ENCODE results near the gene ZBTB32.
"Not testable (repeated sequence)": the region's sequence is repeated elsewhere in the genome, so short reads cannot be mapped to it uniquely, and the experiment has no call there.

ZBTB32 gene, protein sequence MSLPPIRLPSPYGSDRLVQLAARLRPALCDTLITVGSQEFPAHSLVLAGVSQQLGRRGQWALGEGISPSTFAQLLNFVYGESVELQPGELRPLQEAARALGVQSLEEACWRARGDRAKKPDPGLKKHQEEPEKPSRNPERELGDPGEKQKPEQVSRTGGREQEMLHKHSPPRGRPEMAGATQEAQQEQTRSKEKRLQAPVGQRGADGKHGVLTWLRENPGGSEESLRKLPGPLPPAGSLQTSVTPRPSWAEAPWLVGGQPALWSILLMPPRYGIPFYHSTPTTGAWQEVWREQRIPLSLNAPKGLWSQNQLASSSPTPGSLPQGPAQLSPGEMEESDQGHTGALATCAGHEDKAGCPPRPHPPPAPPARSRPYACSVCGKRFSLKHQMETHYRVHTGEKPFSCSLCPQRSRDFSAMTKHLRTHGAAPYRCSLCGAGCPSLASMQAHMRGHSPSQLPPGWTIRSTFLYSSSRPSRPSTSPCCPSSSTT
- total RNA-seq, result 0.18 to 55.4 reads per million in 2 experiments

DNA sequence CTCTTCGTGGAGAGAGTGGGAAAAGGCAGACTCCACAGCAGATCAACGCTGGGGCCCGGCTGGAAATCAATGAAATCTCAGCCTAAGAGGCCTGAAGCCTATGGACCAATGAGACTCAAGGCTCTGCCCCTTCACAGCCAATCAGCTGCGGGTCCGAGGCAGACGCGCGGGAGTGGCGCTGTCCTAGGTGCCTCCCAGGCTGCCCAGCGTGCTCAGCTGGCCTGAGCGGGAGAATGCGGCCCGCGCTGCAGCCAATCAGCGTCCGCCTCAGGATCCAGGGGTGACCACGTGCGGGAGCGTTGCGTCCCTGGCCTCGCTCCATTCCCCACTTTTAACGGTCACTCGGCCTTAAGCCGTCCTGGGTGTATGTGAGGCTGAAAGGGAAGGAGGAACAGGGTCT, at the start of gene ZBTB32:
Gene ZBTB32 (plus strand): TSS at position 341 of the 400 bp plus-strand sequence. CDS start 10,069 bp downstream, outside the sequence.
- DNase-seq (ENCODE audit: low read depth), result no peak

DNA sequence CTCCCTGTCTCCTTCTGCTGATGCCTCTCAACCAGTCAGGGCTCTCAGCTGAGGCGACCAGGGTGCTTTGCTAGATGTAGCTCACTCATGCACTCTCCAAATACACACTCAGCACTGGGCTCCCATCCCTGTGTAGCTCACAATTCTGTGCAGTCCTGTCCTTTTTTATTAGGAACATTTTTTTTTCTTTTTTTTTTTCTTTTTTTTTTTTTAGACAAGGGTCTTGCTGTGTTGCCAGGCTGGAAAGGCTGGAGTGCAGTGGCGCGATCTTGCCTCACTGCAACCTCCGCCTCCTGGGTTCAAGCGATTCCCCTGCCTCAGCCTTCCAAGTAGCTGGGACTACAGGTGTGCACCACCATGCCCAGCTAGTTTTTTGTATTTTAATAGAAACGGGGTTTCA, 49.5 kb upstream of the ZBTB32 start:
- DNase-seq (ENCODE audit: low read depth), result not testable (repeated sequence)

DNA sequence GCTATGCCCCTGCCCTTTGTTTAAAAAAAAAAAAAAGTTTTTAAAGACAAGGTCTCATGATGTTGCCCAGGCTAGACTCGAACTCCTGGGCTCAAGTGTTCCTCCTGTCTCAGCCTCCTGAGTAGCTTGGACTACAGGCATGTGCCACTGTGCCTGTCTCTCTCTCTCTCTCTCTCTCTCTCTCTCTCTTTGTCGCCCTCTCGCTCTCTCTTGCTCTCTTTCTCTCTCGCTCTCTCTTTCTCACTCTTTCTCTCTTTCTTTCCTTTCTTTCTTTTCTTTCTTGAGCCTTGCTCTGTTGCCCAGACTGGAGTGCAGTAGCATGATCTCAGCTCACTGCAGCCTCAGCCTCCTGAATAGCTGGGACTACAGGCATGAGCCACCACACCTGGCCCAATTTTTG, 48.8 kb upstream of the ZBTB32 start:
- no peak for DNase-seq (ENCODE audit: low read depth)

DNA sequence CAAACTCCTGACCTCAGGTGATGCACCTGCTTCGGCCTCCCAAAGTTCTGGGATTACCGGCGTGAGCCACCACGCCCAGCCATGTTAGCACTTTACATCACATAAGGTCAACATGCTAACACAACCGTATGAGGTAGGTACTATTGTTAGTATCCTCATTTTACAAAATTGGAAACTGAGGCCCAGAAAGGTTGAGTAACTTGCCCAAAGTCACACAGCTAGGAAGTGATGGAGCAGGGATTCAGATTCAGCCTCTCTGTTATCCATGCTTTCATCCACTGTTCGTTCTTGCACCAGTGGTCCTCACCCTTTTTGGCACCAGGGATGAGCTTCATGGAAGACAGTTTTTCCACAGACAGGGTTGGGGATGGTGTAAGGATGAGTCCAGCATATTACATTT, 47.7 kb upstream of the ZBTB32 start:
- DNase-seq (ENCODE audit: low read depth), result no peak

DNA sequence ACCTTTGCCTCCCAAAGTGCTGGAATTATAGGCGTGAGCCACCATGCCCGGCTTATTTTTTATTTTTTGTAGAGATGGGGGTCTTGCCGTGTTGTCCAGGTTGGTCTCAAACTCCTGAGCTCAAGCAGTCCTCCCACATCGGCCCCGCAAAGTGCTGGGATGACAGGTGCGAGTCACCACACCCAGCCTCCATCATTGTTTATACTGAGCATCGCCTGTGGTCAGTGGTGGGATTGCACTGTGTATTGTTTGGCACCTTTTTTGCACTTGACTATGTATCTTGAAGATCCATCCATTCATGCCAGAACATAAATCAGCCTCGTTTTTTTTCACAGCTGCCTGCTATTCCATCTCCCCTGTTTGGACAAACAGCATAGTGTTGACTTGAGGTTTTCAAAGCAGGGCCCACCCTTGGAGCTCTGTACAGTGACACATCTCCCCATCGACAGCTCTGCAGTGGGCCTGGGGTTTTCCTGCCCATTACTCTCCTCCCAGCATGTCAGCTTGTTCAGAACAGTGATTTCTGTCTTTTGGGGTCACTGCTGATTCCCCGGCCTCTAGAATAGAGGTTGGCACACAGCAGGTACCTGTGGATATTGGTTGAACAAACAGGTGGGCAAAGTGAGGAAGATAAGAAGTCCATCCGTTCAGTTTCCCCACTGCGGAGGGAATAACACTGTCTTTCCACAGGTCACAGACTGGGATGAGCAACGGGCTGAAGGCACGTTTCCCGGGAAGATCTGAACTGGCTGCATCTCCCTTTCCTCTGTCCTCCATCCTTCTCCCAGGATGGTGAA, 46.3 kb upstream of the ZBTB32 start:
- no peak for DNase-seq (ENCODE audit: low read depth)

DNA sequence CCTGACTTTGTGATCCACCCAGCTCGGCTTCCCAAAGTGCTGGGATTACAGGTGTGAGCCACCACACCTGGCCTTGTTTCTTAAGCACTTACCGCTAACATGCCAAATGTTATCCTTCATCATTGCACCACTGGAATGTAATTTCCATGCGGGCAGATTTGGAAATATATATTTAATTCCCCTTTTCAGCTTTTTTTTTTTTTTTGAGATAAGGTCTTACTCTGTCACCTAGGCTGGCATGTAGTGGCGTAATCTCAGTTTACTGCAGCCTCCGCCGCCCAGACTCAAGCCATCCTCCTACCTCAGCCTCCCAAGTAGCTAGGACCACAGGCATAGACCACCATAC, 42.4 kb upstream of the ZBTB32 start:
- DNase-seq (ENCODE audit: low read depth), result no peak

DNA sequence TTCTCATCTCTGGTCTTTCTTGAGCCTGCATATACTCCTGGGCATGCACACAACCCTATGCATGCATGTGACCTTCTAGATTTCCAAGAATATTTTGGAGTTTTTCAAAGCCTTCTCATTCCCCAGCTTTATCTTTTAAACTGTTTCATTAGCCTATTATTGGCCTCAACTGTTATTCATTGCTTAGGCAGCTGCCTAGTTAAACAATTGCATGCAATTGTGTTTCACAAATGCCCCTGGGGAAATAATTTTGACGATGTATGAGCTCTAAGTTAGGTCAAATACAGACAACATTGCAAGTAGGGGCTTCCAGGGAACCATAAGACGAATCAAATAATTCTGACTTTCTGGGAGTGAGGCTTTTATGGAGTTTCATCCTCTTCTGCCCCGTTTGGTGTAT, 40.4 kb upstream of the ZBTB32 start:
- no peak for DNase-seq (ENCODE audit: low read depth)

DNA sequence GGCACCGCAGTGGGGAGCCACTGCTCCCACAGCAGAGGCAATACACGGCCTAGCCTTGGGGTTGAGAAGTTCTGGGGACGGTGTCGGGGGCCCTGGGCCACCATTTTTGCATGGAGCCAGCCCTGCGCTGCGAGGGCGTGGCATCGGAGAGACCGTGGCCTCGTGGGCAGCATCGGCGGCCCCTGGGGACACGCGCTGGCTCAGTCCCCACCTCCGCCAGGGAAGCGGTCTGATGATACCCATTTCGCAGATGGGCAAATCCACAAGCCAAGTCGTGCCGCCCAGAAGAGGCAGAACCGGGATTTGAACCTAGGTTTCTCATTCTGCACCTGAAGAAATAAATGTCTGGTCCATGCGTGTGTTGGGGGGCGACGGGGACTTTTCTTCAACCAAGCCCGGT, 39.2 kb upstream of the ZBTB32 start:
- DNase-seq (ENCODE audit: low read depth), result no peak

DNA sequence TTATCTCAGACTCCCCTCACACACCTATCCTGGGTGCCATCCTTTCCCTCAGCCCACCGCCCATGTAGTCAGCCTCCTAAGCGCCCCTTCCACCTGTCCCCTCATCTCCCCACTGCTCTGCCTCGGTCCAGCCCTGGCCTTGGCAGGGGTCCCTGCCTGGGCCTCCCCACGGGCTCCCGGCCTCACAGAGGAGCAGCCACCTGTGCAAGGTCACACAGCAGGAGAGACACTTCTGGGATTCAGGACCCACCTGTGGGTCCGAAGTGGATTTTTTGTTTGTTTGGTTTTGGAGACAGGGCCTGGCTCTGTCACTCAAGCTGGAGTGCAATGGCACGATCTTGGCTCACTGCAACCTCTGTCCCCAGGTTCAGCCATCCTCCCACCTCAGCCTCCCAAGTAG, 38.8 kb upstream of the ZBTB32 start:
- DNase-seq (ENCODE audit: low read depth), result no peak

DNA sequence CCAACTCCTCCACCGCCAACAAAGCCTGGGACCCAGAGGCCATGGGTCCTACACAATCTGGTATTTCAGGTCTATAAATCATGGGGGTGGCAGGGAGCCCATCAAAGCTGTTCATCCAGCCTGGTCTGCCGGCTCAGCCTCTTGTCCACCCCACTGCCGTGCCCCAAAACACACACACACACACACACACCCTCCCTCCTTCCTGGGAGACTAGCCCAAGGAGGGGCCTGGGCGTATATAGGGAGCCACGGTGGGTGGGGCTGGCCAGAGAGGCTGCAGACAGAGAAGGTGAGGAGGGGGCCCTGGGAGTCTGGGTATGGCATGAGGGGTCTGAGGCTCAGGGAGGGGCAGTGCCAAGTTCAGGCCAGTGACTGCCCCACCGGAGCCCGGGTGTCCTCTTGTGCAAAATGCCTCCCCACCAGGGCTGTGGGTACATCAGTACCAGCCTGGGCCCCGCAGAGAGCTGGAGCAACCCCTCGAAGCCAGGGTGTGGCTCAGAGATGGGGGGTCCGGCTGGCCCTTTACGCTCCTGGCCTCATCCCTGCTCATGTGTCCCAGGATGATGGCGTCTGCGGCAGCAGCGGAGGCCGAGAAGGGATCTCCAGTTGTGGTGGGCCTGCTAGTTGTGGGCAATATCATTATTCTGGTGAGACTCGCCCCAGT, 38.0 kb upstream of the ZBTB32 start, which contains the start of gene UPK1A:
Gene UPK1A (plus strand): TSS at position 267 of the 663 bp plus-strand sequence. CDS start 296 bp downstream, at position 563.
- DNase-seq (ENCODE audit: low read depth), result no peak

DNA sequence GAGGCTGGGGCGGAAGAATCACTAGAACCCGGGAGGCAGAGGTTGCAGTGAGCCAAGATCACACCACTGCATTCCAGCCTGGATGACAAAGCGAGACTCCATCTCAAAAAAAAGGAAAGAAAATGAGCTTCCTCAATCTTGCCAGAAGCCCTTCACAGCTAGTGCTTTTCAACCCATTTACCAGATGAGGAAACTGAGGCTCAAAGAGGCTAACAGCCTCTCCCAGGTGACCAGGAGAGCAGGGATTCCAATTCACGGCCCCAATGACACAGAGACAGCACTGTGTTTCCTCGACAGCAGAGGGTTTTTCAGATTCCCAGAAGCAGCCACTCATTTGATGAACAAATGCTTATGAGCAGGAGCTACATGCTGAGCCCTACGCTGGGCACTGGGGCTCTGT, 34.8 kb upstream of the ZBTB32 start:
- no peak for DNase-seq (ENCODE audit: low read depth)

DNA sequence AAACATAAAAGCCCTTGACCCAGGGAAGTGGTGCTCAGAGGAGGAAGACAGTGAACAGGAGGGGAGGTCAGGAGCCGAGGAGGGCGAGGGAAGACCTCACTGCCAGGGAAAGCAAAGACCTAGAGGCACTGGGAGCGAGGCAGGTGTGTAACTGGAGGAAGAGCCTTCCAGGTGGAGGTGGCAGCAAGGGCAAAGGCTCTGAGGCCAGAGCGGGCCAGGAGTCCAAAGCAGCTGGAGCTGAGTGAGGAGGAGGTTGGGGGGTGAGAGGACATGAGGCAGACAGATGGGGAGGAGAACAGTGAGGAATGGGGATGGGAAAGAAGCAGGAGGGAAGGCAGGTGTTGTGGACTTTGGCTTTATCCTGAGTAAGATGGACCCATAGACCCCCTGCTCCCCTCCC, 34.4 kb upstream of the ZBTB32 start:
- no peak for DNase-seq (ENCODE audit: low read depth)

DNA sequence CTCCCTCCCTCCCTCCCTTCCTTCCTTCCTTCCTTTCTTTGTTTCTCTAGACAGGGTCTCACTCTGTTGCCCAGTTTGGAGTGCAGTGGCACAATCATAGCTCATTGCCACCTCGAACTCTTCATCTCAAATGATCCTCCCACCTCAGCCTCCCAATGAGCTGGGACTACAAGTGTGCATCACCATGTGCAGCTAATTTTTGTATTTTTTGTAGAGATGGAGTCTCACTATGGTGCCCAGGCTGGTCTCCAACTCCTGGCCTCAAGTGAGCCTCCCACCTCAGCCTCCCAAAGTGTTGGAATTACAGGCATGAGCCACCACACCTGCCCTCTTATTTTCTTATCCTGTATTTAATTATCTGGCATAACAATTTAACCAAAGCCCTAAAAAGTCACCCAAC, 33.7 kb upstream of the ZBTB32 start:
- no peak for DNase-seq (ENCODE audit: low read depth)

DNA sequence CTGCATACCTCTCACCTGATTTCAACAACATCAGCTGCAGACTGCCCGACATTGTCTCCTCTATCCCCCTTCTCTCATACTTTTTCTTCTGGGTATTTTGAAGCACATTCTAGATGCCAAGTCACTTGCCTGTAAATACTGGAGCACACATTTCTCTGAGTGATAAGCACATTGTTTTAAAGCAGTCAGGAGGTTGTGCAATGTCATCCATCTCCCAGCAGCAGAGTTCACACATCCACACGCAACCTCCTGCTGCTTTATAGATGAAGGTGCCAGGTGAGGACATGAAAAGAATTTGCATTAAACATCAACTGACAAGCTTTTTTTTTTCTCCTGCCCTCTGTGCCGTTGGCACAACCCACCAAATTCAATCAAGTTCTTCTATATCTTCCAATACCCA, 32.5 kb upstream of the ZBTB32 start:
- DNase-seq (ENCODE audit: low read depth), result no peak

DNA sequence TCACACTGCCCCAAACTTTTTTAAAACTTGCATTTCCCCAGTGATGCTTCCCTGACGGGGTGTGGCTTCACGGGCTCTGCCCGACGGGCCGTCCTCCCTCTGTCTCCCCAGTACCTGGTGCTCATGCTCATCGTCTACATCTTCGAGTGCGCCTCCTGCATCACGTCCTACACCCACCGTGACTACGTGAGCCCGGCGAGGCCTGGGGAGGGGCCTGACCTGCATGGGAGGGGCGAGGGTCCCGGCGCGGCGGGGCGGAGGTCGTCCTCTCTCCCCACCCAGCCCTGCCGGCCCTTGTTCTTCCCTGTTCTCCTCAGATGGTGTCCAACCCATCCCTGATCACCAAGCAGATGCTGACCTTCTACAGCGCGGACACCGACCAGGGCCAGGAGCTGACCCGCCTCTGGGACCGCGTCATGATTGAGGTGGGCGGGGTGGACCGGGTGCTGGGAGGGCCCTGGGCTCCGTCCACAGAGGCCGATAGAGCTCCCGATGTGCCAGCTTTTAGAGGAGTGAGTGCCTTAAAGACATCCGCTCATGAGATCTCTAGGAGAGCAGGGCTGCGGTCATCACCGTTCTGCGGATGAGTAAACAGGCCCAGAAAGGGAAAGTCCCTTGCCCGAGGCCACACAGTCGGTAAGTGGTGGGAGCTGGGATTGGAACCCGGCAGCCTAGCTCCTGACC, 31.1 kb upstream of the ZBTB32 start:
- no peak for DNase-seq (ENCODE audit: low read depth)

DNA sequence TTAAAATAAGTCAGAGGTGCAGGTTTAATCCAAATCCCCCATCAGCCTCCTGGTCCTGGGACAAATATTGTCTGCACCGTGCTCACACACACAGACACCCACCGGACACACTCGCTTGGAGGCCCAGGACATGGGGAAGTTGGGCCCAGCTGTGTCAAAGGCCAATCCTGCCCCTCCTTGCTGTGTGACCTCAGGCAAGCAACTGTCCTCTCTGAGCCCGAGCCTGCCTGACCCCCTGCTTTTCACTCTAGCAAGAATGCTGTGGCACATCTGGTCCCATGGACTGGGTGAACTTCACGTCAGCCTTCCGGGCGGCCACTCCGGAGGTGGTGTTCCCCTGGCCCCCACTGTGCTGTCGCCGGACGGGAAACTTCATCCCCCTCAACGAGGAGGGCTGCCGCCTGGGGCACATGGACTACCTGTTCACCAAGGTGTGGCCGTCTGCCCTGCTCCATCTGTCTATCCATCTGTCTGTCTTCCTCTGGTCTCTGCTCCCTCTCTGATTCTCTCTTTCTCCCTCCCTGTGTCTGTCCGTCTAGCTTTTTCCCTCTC, 28.7 kb upstream of the ZBTB32 start:
- no peak for DNase-seq (ENCODE audit: low read depth)

DNA sequence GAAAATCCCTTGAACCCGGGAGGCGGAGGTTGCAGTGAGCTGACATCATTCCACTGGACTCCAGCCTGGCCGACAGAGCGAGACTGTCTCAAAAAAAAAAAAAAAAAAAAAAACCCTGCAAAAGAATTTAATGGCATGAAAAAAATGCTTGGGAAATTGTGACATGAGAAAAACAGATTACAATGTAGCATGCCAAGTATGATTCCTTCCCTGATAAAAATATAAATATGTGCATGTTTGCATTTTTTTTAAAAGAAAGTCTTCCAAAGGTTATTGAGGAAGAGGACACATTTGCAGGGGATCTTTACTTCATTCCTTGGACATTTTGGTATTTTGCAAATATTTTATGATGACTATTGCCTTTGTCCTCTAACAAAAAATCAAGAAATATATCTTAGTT, 14.5 kb upstream of the ZBTB32 start:
- DNase-seq (ENCODE audit: low read depth), result no peak

DNA sequence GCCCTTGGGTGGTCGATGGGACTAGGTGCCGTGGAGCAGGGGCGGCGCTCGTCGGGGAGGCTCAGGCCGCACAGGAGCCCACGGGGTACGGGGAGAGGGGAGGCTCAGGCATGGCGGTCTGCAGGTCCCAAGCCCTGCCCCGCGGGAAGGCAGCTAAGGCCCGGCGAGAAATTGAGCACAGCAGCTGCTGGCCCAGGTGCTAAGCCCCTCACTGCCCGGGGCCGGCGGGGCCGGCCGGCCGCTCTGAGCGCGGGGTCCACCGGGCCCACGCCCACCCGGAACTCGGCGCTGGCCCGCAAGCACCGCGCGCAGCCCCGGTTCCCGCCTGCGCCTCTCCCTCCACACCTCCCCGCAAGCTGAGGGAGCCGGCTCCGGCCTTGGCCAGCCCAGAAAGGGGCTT, 13.3 kb upstream of the ZBTB32 start:
- DNase-seq (ENCODE audit: low read depth), result not testable (repeated sequence)

DNA sequence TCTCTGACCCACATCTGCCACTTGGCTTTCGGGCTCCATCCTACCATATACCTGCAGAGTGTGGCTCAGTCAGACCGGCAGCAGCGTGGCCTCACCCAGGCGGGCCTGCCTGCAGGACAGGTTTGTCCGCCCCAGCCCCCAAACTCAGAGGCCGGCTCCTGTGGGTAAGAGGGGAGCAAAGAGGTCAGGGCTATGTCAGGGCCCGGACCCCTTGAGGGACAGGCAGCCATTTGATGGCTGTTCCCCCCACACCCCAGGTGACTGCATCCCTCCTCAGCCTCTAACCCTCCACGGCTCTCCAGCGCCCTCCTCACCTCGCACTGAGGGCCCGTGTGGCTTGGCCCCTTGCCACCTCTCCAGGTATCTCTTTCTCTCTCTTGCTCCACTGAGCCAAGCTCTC, 12.3 kb upstream of the ZBTB32 start:
- DNase-seq (ENCODE audit: low read depth), result no peak

DNA sequence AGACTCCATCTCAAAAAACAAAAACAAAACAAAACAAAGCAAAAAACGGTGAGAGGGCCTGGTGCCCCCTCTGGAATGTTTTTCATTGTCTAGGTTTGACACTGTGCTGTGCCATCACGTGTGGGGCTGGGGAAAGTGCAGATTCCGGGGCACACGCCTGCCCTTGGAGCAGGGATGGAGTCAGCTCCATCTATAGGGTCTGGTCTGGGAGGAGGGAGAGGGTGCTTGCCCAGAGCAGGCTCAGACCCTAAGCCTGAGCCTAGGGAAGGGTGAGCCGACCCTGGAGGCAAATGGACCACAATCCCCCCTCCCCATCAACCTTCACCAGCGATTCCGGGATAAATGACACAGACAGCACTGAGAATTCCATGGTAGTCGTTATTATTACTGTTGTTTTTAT, 10.9 kb upstream of the ZBTB32 start:
- no peak for DNase-seq (ENCODE audit: low read depth)

DNA sequence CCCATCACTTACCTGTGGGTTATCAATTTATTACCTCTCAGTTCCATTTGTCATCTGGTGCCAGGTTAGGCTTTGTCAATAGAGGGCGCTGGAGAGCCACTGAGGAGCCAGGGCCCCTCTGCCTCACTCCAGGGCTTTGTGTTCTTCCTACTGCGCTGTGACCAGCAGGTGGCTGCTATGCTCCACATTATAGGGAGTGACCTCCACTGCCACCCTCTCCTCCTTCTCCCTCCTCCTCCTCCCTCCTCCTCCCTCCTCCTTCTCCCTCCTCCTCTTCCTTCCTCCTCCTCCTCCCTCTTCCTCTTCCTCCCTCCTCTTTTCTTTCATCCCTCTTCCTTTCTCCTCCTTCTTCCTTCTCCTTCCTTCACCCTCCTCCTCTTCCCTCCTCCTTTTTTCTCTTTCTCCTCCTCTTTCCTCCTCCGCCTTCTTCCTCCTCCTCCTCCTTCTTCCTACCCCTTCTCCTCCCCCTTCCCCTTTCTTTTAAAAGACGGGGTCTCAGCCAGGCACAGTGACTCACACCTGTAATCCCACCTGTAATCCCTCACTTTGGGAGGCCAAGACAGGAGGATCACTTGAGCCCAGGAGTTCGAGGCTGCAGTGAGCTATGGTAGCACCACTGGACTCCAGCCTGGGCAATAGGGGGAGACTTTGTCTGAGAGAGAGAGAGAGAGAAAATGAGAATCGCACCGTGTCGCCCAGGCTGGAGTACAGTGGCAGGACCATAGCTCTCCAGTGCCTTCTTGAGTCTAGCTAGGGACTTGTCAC, 10.3 kb upstream of the ZBTB32 start:
- DNase-seq (ENCODE audit: low read depth), result peak; percentile 85

Data from T follicular helper cell (primary cell).